A673 (cell line): ENCODE measurements around the gene UTP11. TPM values are rescaled to one million over a fixed set of nuclear protein-coding genes. Genes with fewer than 3 reads are reported as not detected.

Experiments used
- BruUV-seq: library from RNA; stranded (reverse); fragments of 400-500 nt; replicated peaks from 2 replicates; lab custom pipeline; 2021; lab: Mats Ljungman, UMichigan
- CTCF ChIA-PET: fragments of 300-600 bp; sonication (Branson Sonifier 250); formaldehyde crosslinking; loops from one replicate; lab custom pipeline; 2022; ENCODE audit warnings: antibody characterized with exemption; lab: Charles Lee
- POLR2A ChIA-PET: fragments of 300-600 bp; sonication (Branson Sonifier 250); formaldehyde crosslinking; loops from one replicate; lab custom pipeline; 2022; ENCODE audit warnings: antibody characterized with exemption; ENCODE audit not compliant: low non-redundant PET; lab: Charles Lee
- DNase-seq: peaks from one replicate; pipeline ENCODE4 v3.0.0-alpha.2; 2015; ENCODE audit warnings: low spot score
- H3K27ac ChIP-seq: fragments of 200-600 bp; sonication (generic); 2 replicates; pipeline ENCODE4 v1.5.1; 2016; ENCODE audit warnings: mixed run types, low read depth, mild to moderate bottlenecking, mixed read lengths, antibody characterized with exemption, low read length; ENCODE audit not compliant: poor library complexity, severe bottlenecking
- H3K27me3 ChIP-seq: fragments of 200-600 bp; sonication (generic); replicated peaks from 2 replicates; pipeline ENCODE4 v1.6.1; 2017; ENCODE audit warnings: mixed run types, low read depth, mild to moderate bottlenecking, mixed read lengths, antibody characterized with exemption, low read length; ENCODE audit not compliant: insufficient read depth, poor library complexity
- H3K36me3 ChIP-seq: fragments of 200-600 bp; sonication (generic); 2 replicates; pipeline ENCODE4 v1.6.1; 2016; ENCODE audit warnings: mixed run types, mild to moderate bottlenecking, mixed read lengths, antibody characterized with exemption, low read length; ENCODE audit not compliant: insufficient read depth, poor library complexity, severe bottlenecking
- H3K4me1 ChIP-seq: fragments of 200-600 bp; sonication (generic); 2 replicates; pipeline ENCODE4 v1.6.1; 2017; ENCODE audit warnings: mixed run types, mild to moderate bottlenecking, mixed read lengths, antibody characterized with exemption, low read length; ENCODE audit not compliant: insufficient read depth, poor library complexity, severe bottlenecking
- H3K4me3 ChIP-seq: fragments of 200-600 bp; sonication (generic); 2 replicates; pipeline ENCODE4 v1.5.1; 2016; ENCODE audit warnings: low read depth, mixed run types, mild to moderate bottlenecking, mixed read lengths, low read length; ENCODE audit not compliant: poor library complexity, severe bottlenecking
- H3K9me3 ChIP-seq: fragments of 200-600 bp; sonication (generic); 2 replicates; pipeline ENCODE4 v1.6.1; 2016; ENCODE audit warnings: mixed run types, low read depth, mild to moderate bottlenecking, mixed read lengths, antibody characterized with exemption, low read length; ENCODE audit not compliant: poor library complexity, severe bottlenecking
- CTCF ChIP-seq: fragments of 300-800, 200-600 bp; sonication (generic); conservative IDR thresholded peaks from 2 replicates; pipeline ENCODE4 v1.5.1; 2017; ENCODE audit warnings: low read depth, mild to moderate bottlenecking, antibody characterized with exemption, low read length, moderate library complexity, mixed read lengths
- EZH2 ChIP-seq: fragments of 200-600 bp; sonication (generic); IDR thresholded peaks from 2 replicates; pipeline ENCODE4 v1.6.1; 2017; ENCODE audit warnings: borderline replicate concordance, low read depth, mild to moderate bottlenecking, mixed read lengths, antibody characterized with exemption, low read length; ENCODE audit not compliant: poor library complexity, severe bottlenecking
- intact Hi-C: fragments of 100-400 bp; cut with micrococcal nuclease; formaldehyde crosslinking; loops from one replicate; pipeline ENCODE4 v1.10.0; 2022; ENCODE audit not compliant: unreplicated experiment
- total RNA-seq: library from RNA; stranded (reverse); gene quantifications from 2 replicates; pipeline ENCODE4 v1.2.3, GENCODE V29; 2021

The UTP11 gene
- total RNA-seq, 1 experiment from 2014 or later = 113 TPM

DNA sequence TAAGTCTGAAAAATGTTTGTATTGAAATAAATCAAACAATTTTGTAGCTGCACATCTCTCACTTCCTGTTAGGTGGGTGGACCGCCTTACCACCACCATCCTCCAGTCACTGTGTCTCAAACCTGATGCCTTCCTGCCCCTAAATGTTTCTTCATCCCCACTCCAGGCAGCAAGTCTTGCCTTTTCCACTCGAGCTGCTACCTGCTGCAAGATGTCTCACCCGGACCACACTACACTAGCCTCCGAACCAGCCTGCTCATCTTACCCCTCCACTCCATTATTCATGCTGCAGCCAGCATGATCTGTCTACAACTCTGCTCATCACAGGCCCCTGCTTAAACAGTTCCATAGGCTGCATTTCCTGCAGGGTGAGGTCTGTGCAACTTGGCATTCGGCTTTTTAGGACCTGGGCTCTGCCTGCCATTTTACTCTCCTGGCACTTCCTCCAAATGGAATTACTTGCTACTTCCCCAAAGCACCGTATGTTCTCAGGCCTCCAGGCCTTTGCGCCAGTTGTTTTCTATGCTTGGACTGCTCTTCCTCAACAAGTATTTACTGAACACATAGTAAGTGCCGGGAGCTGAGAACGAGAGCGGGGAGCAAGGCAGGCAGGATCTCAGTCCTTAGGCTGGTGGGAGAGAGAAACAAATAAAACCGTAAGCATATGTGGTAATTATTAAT is 17.5 kb upstream of the UTP11 start:
- ChIA-PET POLR2A (no interaction called here), CTCF (no interaction called here)
- Histone ChIP-seq H3K4me3 (peak overlapping the region; percentile 54), H3K9me3 (no peaks in the 10 kb centered on the region), H3K27me3 (no peaks in the 10 kb centered on the region), H3K27ac (peak overlapping the region; percentile 99), H3K36me3 (peaks cover 27% of the 10 kb centered on the region), H3K4me1 (peaks cover 46% of the 10 kb centered on the region)
- DNase-seq = no peak
- TF ChIP-seq CTCF = no peak
- TF ChIP-seq EZH2 = no peak
- intact Hi-C loops = no loop called here
- BruUV-seq = TSS peak; percentile 63

- H3K9me3 ChIP-seq = no peaks in the 10 kb centered on the region
- no peak for TF ChIP-seq CTCF
- no peak for TF ChIP-seq EZH2
- BruUV-seq = no TSS peak
- H3K4me3 ChIP-seq = peak overlapping the region; percentile 54
- peak; percentile 97 for DNase-seq
- no peaks in the 10 kb centered on the region for H3K27me3 ChIP-seq
- POLR2A ChIA-PET = no interaction called here
- intact Hi-C loops = no loop called here
- peaks cover 27% of the 10 kb centered on the region for H3K36me3 ChIP-seq
- H3K27ac ChIP-seq = peak overlapping the region; percentile 99
- CTCF ChIA-PET = interaction anchor here (0.7 kb wide), 1 partner anchor 388 kb away, joined by 11 read pairs; no protein-coding TSS in a partner anchor
- peaks cover 52% of the 10 kb centered on the region for H3K4me1 ChIP-seq
Measured at GRCh38 chr1:37995751-37996345, 16.7 kb upstream of the UTP11 start.

DNA sequence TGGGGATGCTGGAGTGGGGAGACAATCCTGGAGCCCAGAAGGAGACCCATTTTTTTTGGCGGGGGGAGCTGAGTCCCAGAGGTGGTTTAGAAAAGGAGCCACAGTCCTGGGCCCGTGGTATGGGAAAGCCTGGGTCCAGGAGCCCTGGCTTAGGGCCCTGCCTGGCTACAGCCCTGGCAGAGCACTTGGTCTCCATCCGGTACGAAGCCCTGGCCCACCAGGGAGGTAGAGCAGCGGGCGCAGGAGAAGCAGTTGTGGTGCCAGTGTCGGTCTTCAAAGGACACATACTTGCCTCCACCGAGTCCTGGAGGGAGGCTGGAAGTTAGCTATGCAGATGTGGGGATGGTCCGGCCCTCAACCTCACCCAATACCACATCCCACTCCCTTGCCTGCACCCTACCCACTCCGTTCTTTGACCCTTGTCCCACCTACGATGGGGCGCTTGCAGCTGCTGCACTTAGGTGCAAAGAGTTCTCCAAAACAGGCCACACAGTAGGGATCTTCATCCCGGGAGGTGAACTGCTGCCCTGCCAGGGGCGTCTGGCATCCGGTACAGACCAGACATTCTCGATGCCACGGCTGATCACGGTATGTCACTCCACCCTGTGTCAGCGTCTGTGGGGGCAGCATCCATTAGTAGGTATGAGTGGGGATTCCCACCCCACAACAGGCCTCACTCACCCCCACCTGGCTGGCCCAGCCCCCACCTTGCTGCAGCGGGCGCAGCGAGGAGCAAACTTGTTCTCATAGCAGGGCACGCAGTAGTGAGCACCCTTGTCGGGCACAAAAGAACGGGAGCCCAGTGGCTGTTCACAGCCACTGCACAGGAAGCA is 15.1 kb upstream of the UTP11 start:
- BruUV-seq = no TSS peak
- H3K27ac ChIP-seq = peak overlapping the region; percentile 99
- TF ChIP-seq EZH2 (no peak), CTCF (no peak)
- peaks cover 27% of the 10 kb centered on the region for H3K36me3 ChIP-seq
- H3K9me3 ChIP-seq = no peaks in the 10 kb centered on the region
- POLR2A ChIA-PET = interaction anchor here (0.6 kb wide), 2 partner anchors 23 to 933 kb away, joined by 4 to 7 read pairs; no protein-coding TSS in a partner anchor
- CTCF ChIA-PET = interaction anchor here (0.6 kb wide), 1 partner anchor 1011 kb away, joined by 3 read pairs; no protein-coding TSS in a partner anchor
- H3K27me3 ChIP-seq = no peaks in the 10 kb centered on the region
- H3K4me1 ChIP-seq = peaks cover 62% of the 10 kb centered on the region
- H3K4me3 ChIP-seq = no peak overlapping the region
- intact Hi-C loops = no loop called here
- DNase-seq = no peak
